Measurements from ENCODE around the gene MYO1F.
"Not testable (repeated sequence)": the region's sequence is repeated elsewhere in the genome, so short reads cannot be mapped to it uniquely, and the experiment has no call there.

MYO1F gene

DNA sequence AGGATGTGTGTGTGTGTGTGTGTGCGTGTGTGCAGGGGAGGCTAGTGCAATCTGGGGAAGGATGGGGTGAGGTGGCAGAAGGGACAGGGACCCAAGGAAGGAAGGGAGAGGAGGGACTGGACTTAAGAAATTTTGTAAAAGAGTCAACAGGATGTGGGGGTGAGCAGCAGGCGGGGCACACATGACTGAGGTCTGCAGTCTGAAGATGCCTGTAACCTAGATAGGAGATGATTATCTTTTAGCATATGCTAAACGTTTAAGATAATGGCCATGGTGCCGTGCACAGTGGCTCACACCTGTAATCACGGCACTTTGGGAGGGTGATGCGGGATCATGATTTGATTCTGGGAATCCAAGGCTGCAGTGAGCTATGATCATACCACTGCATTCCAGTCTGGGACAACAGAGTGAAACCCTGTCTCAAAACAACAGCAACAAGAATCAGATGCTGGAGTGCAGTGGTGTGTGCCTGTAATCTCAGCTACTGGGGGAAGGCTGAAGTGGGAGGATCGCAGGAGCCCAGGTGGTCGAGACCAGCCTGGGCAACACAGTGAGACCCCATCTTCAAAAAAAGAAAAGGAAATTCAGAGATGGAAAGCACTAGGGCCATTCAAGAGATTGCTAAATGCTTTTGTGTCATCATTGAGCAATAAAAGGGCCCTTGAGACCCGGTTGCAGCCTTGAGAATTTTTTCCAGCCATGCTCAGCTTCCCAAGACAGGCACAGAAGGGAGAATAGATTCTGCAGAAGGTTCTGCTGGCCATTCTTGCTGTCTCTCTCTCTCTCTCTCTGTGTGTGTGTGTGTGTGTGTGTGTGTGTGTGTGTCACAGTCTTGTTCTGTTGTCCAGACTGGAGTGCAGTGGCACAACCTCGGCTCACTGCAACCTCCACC, 59.4 kb downstream of the MYO1F start:
- DNase-seq (ENCODE audit: low read depth, low spot score) = no peak

- DNase-seq (ENCODE audit: low read depth, low spot score) = no peak
Observed at GRCh38 chr19:8515317-8515716, 61.9 kb downstream of the MYO1F start.

DNA sequence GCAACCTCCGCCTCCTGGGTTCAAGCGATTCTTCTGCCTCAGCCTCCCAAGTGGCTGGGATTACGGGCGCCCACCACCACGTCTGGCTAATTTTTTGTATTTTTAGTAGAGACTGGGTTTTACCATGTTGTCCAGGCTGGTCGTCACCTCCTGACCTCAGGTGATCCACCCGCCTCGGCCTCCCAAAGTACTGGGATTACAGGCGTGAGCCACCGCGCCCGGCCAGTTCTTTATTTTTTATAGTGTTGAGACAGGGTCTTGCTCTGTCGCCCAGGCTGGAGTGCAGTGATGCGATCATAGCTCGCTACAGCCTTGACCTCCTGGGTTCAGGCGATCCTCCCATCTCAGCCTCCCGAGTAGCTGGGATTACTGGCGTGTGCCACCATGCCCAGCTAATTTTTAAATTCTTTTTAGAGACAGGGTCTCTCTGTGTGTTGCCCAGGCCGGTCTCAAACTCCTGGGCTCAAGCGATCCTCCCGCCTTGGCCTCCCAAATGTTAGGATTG, 62.7 kb downstream of the MYO1F start:
- DNase-seq (ENCODE audit: low read depth, low spot score) = not testable (repeated sequence)

DNA sequence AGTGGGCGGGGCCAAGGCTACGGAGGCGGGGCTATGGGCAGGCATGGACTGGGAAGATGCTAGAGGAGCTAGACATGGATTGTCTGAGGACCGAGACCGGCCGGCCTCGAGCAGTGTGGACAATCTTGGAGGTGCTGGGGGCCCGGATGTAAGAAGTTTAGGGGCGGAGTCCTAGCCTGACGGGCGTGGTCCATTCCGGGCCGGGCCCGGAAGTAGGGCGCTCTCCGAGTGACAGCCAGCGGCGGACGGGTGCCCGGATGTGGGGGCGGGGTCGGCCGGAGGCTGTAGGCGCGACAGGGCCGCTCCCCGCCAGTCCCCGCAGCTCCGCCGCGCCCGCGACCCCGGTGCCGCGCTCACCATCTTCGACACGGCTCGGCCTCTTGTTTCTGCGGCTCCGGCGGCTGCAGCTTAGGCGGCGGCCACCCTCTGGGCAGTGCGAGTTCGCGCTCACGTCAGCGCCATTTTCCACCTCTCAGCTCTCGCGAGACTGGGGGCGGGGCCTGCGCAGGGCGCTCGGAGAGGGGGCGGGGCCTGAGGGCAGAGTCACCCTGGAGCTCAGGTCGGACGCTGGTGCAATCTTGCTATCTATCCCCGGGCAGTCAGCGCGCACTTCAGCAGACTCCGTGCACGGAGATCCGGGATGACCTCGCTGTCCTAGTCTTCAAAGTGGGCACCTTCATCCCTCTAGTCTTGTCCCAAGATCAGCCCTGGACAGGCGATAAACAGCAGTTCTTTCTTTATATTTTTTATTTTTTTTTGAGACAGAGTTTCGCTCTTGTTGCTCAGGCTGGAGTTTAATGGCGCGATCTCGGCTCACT, 63.3 kb downstream of the MYO1F start, which contains the start of gene ZNF414:
TSS of gene ZNF414 (minus strand) at position 481 of the 818 bp plus-strand sequence. CDS start at position 360, 121 bp downstream.
- DNase-seq (ENCODE audit: low read depth, low spot score) = peak; percentile 99

DNA sequence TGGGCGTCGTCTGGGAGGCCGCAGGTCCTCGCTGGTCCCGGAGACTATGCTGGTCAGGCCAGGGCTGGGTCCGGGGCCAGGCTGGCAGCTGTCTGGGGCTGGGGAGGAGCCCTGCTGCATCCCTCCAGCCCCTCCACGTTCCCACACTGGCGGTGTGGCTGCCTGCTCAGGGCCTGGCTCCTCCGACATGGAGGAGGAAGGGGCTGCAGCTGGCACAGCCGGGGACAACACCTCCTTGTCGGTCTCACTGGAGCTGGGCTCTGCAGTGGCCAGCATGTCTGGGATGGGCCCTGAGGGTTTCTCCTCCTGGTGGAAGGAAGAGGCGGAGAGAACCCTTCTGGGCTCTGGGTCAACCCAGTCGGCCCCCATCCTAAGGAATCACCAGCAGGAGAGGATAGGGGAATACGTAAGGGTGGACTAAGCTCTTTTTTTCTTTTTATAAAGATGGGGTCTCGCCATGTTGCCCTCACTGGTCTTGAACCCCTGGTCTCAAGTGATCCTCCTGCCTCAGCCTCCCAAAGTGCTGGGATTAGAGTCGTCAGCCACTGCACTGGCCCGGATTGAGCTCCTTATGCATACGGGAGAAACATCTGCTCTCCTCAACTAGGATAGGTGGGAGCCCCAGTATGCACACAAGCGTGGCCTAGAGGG, 64.1 kb downstream of the MYO1F start:
- no peak for DNase-seq (ENCODE audit: low read depth, low spot score)

DNA sequence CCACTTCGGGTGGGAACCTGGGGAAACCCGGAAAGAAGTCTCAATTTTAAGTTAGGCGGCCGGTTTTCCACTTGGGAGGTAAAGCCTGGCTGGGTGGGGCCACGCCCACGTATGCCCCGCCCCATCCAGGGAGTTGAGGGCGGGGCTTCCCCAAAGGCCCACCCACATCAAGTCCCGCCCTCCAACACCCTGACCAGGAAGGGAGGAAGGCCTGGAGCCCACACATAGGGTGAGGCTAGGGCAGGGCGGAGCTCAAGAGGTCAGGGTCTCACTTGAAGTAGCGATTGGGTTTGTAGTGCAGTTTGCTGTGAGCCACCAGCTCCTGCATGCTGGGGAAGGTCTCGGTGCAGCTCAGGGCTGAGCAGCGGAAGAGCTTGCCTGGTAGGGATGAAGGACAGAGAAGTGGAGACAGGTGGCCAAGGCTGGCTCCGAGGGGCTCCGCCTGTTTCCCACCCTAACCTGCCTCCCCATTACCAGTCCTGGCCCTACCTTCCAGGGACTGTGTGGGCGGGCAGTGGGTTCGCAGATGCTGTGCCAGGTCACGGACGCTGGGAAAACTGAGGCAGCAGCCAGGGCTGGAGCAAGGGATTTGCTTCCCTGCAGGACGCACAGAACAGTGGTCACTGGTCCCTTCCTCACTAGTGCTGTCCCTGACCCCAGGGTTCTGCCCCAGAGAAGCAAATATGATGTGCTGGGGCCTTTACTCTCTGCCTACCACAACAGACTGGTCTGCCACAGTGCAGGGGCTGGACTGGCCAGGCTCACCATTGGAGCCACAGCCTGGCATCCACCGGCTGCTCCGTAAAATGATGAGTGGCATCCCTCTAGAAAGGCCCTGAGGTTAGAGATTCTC, 64.9 kb downstream of the MYO1F start:
- DNase-seq (ENCODE audit: low read depth, low spot score) = peak; percentile 90

DNA sequence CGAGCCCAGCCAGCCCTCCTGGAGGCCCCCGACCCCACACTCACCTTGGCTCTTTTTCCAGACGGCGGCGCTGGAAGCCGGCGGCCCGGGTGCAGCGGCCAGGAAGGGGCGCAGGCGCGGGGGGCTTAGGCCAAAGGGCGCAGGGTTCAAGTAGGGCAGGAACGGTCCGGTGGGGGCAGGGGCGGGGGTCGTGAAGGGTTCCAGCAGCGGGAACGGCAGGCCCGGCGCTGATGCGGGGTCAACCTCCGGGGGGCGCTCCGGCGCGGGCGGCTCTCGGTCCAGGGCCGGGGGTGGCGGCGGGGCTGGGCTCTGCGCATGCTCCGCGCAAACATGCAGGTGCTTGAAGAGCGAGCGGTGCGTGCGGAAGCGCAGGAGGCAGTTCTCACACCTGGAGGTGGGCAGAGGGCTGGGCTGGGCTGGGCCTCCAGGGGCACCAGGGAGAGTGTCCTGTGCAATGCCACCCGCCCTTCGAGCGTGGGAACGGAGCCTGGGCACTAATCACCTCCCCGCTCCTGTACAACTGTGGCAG, 65.6 kb downstream of the MYO1F start:
- DNase-seq (ENCODE audit: low read depth, low spot score) = no peak

DNA sequence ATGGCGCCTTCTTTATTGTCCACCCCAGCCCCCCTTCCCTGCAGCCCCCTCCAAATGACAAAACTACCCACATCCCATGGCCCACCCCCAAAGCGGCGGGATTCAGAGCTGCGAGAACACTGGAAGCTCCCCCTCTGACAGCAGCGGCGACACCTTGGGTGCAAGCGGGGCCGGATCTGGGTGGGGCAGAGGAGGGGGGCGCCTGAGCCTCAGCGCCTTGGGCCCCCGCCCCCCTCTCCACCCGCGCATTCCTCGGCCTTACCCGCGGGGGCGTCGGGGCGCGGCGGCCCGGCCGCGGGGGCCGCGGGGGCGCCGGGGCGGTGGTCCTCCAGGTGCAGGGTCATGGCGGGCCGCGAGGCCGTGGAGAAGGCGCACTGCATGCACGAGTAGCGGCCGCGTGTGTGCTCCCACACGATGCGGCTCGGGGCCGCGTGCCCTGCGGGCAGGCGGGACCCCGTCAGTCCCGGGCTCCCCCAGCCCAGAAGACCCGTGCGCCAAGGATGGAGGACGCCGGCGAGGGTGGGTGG, 66.6 kb downstream of the MYO1F start:
- no peak for DNase-seq (ENCODE audit: low read depth, low spot score)

GRCh38 chr19:8506402-8506957, 70.8 kb downstream of the MYO1F start:
- no peak for DNase-seq (ENCODE audit: low read depth, low spot score)

- DNase-seq (ENCODE audit: low read depth, low spot score) = peak; percentile 92
Observed at GRCh38 chr19:8505680-8506401, 71.4 kb downstream of the MYO1F start.

DNA sequence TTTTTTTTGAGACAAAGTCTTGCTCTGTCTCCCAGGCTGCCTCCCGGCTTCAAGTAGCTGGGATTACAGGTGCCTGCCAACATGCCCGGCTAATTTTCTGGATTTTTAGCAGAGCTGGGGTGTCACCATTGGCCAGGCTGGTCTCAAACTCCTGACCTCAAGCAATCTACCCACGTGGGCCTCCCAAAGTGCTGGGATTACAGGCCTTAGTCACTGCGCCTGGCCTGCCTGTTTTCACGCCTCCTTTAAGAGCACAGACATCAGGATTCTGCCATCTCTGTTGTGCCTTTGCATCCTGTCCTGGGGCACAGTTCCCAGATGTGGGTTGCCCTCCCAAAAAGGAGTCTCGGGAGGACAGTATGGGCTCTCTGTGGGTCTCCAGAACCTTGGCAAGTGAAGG, 72.3 kb downstream of the MYO1F start:
- DNase-seq (ENCODE audit: low read depth, low spot score) = no peak

DNA sequence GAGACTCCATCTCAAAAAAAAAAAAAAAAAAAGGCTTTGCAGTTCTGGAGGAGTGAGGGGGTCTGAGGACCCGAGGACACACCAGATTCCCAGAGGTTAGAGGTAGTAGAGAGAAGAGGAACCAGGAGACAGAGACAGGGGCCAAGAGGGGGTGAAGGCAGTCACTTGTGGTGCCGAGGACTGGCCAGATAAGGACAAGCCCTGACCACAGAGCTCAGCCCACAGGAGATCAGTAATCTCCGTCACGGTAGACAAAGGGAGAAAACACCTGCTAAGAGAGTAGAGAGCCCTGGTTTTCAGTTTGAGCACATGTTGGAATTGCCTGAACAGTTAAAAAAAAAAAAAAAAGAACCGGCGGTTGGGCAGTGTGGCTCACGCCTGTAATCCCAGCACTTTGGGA, 73.1 kb downstream of the MYO1F start:
- DNase-seq (ENCODE audit: low read depth, low spot score) = no peak

- DNase-seq (ENCODE audit: low read depth, low spot score) = no peak
Observed at GRCh38 chr19:8503510-8503909, 73.7 kb downstream of the MYO1F start.

GRCh38 chr19:8501981-8502380, 75.3 kb downstream of the MYO1F start:
- no peak for DNase-seq (ENCODE audit: low read depth, low spot score)

DNA sequence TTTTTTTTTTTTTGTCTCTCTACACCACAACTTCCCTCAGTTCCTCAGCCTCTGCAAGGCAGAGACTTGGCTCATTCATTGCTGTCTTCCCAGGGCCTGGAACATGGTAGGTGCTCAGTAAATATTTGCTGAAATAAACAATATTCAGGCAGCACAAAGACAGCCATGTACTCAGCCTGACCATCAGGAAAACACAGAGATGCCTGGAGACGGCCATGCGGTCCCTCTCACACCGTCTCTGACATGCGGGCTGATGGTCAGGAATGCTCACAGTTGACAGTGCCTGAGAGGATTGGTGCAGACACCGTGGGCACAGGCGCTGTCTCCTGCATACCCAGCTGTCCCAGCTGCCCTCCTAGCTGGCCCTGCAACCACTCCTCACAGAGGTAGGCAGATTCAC, 75.7 kb downstream of the MYO1F start:
- no peak for DNase-seq (ENCODE audit: low read depth, low spot score)

GRCh38 chr19:8500158-8500557, 77.1 kb downstream of the MYO1F start:
- DNase-seq (ENCODE audit: low read depth, low spot score) = peak; percentile 56

DNA sequence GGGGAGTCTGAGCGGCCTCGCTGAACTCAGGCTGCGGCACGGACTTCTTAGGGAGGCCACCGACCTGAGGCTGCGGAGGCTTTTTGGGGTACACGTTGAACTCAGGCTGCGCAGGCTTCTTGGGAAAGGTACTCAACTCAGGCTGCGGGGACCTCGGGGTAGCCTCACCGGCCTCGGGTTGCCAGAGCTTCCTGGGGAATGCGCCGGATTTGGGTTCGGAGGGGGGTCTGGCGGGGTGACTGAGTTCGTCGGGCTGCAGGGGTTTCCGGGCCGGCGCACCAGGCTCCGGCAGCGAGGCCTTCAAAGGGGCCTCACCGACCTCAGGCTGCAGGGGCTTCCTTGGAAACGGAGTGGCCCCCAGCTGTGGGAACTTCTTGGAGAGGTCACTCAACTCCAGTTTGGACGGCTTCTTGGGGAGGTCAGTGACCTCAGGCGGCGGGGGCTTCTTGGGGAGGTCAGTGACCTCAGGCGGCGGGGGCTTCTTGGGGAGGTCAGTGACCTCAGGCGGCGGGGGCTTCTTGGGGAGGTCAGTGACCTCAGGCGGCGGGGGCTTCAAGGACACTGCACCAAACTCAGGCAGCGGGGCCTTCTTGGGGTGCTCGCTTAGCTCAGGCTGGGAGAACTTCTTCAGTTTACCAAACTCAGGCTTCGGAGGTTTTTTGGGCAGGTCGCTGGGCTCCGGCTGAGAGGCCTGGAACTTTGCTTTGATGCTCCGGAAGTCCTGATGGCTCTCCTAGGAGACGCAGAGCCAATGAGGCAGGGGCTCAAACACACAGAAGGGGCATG, 78.0 kb downstream of the MYO1F start:
- no peak for DNase-seq (ENCODE audit: low read depth, low spot score)

DNA sequence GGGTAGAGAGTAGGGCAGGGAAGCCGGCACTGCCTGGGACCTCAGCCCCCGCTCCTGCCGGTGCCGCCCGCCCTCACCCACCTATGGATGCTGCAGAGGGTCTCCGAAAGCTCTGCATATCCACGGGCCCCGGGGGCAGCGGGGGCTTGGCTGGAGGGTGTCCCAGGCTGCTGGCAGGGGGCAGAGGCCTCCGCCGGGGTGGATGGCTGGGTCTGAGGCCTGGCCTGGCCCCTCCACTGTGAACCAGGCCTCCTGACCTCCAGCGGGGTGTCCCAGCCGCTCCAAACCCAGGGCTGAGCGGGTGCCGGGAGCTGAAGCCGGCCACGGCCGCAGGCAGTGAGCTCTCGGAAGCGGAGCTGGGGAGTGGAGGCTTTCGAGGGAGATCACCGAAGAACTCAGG, 78.9 kb downstream of the MYO1F start:
- DNase-seq (ENCODE audit: low read depth, low spot score) = no peak

DNA sequence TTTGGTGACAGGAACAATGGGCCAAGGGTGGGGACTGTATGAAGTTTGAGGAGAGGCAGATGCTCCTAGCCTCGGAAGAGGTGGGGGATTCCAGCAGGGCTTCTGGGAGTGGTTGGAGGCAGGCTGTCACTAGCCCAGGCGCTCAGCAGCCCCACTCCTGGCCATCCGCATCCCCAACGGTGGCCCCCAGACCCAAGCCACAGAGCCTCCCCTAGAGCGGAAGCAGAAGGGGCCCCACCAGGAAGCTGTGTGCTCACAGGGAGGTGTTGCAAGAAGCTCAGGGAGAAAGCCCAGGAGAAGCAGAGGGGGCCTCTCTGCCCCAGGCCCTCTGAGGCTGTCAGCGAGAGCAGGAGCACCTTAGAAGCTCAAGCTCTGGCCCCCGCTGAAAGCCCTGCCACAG, 83.1 kb downstream of the MYO1F start:
- DNase-seq (ENCODE audit: low read depth, low spot score) = no peak

All from ELF-1 (cell line).